ENCODE results near the gene PTPRN2.
A peak's percentile ranks its signal among the peaks of the same experiment; 100 is the strongest.
"Not testable (repeated sequence)": the region's sequence is repeated elsewhere in the genome, so short reads cannot be mapped to it uniquely, and the experiment has no call there.

PTPRN2 gene

GRCh38 chr7:157674715-157675426, 912.8 kb downstream of the PTPRN2 start:
- H3K4me1 Mint-ChIP-seq = peaks cover 4% of the 10 kb centered on the region
- no peak overlapping the region for H3K27ac Mint-ChIP-seq
- CTCF ChIA-PET = no interaction called here
- no peaks in the 10 kb centered on the region for H3K9me3 Mint-ChIP-seq
- no peaks in the 10 kb centered on the region for H3K36me3 Mint-ChIP-seq
- no peak for DNase-seq
- no peak overlapping the region for H3K4me3 Mint-ChIP-seq
- peaks cover 95% of the 10 kb centered on the region for H3K27me3 Mint-ChIP-seq

GRCh38 chr7:157674027-157674714, 913.5 kb downstream of the PTPRN2 start:
- Mint-ChIP-seq H3K4me1 (peaks cover 4% of the 10 kb centered on the region), H3K27ac (no peak overlapping the region), H3K4me3 (no peak overlapping the region), H3K27me3 (peaks cover 95% of the 10 kb centered on the region), H3K36me3 (no peaks in the 10 kb centered on the region), H3K9me3 (no peaks in the 10 kb centered on the region)
- CTCF ChIA-PET = no interaction called here
- peak; percentile 11 for DNase-seq

GRCh38 chr7:157673573-157673972, 914.0 kb downstream of the PTPRN2 start:
- Mint-ChIP-seq H3K4me3 (no peak overlapping the region), H3K4me1 (peaks cover 8% of the 10 kb centered on the region), H3K27ac (no peak overlapping the region), H3K9me3 (no peaks in the 10 kb centered on the region), H3K27me3 (peaks cover 95% of the 10 kb centered on the region), H3K36me3 (no peaks in the 10 kb centered on the region)
- DNase-seq = peak; percentile 13
- CTCF ChIA-PET = no interaction called here

GRCh38 chr7:157671358-157672255, 916.0 kb downstream of the PTPRN2 start:
- H3K27me3 Mint-ChIP-seq = peaks cover 88% of the 10 kb centered on the region
- H3K9me3 Mint-ChIP-seq = no peaks in the 10 kb centered on the region

GRCh38 chr7:157670490-157671357, 916.9 kb downstream of the PTPRN2 start:
- Mint-ChIP-seq H3K9me3 (no peaks in the 10 kb centered on the region), H3K36me3 (no peaks in the 10 kb centered on the region), H3K27me3 (peaks cover 83% of the 10 kb centered on the region), H3K4me1 (peaks cover 13% of the 10 kb centered on the region), H3K4me3 (no peak overlapping the region), H3K27ac (no peak overlapping the region)
- DNase-seq = no peak
- CTCF ChIA-PET = no interaction called here

More at GRCh38 chr7:157671358-157672255, 916.0 kb downstream of the PTPRN2 start:
- Mint-ChIP-seq H3K4me3 (no peak overlapping the region), H3K36me3 (no peaks in the 10 kb centered on the region), H3K4me1 (peaks cover 13% of the 10 kb centered on the region), H3K27ac (no peak overlapping the region)
- CTCF ChIA-PET = no interaction called here
- DNase-seq = no peak

GRCh38 chr7:157669768-157670351, 917.8 kb downstream of the PTPRN2 start:
- CTCF ChIA-PET = no interaction called here
- Mint-ChIP-seq H3K4me3 (no peak overlapping the region), H3K27me3 (peaks cover 77% of the 10 kb centered on the region), H3K36me3 (no peaks in the 10 kb centered on the region), H3K4me1 (peaks cover 13% of the 10 kb centered on the region), H3K27ac (no peak overlapping the region), H3K9me3 (no peaks in the 10 kb centered on the region)
- DNase-seq = no peak

- no peaks in the 10 kb centered on the region for H3K36me3 Mint-ChIP-seq
These were observed 918.5 kb downstream of the PTPRN2 start for GRCh38 chr7:157668884-157669767.

GRCh38 chr7:157668221-157668883, 919.3 kb downstream of the PTPRN2 start:
- Mint-ChIP-seq H3K9me3 (no peaks in the 10 kb centered on the region), H3K27me3 (peaks cover 65% of the 10 kb centered on the region), H3K36me3 (no peaks in the 10 kb centered on the region), H3K4me1 (peaks cover 13% of the 10 kb centered on the region), H3K27ac (no peak overlapping the region), H3K4me3 (no peak overlapping the region)
- CTCF ChIA-PET = no interaction called here
- DNase-seq = no peak

More at GRCh38 chr7:157668884-157669767, 918.5 kb downstream of the PTPRN2 start:
- H3K27me3 Mint-ChIP-seq = peaks cover 73% of the 10 kb centered on the region
- peaks cover 13% of the 10 kb centered on the region for H3K4me1 Mint-ChIP-seq
- H3K9me3 Mint-ChIP-seq = no peaks in the 10 kb centered on the region
- H3K4me3 Mint-ChIP-seq = no peak overlapping the region
- DNase-seq = no peak
- CTCF ChIA-PET = no interaction called here
- H3K27ac Mint-ChIP-seq = no peak overlapping the region

- H3K27me3 Mint-ChIP-seq = peaks cover 60% of the 10 kb centered on the region
- no peak overlapping the region for H3K4me3 Mint-ChIP-seq
- peaks cover 13% of the 10 kb centered on the region for H3K4me1 Mint-ChIP-seq
- H3K9me3 Mint-ChIP-seq = no peaks in the 10 kb centered on the region
- CTCF ChIA-PET = no interaction called here
- no peak for DNase-seq
- no peak overlapping the region for H3K27ac Mint-ChIP-seq
- H3K36me3 Mint-ChIP-seq = no peaks in the 10 kb centered on the region
These were observed 919.9 kb downstream of the PTPRN2 start for GRCh38 chr7:157667731-157668130.

GRCh38 chr7:157667261-157667660, 920.4 kb downstream of the PTPRN2 start:
- H3K36me3 Mint-ChIP-seq = no peaks in the 10 kb centered on the region
- H3K4me1 Mint-ChIP-seq = peaks cover 13% of the 10 kb centered on the region
- CTCF ChIA-PET = no interaction called here
- no peaks in the 10 kb centered on the region for H3K9me3 Mint-ChIP-seq
- H3K27me3 Mint-ChIP-seq = peaks cover 60% of the 10 kb centered on the region
- no peak overlapping the region for H3K27ac Mint-ChIP-seq
- H3K4me3 Mint-ChIP-seq = no peak overlapping the region
- no peak for DNase-seq

GRCh38 chr7:157666530-157667040, 921.0 kb downstream of the PTPRN2 start:
- DNase-seq = no peak
- no peak overlapping the region for H3K27ac Mint-ChIP-seq
- no peaks in the 10 kb centered on the region for H3K9me3 Mint-ChIP-seq
- H3K36me3 Mint-ChIP-seq = no peaks in the 10 kb centered on the region
- H3K27me3 Mint-ChIP-seq = peaks cover 53% of the 10 kb centered on the region
- H3K4me1 Mint-ChIP-seq = peaks cover 13% of the 10 kb centered on the region
- H3K4me3 Mint-ChIP-seq = no peak overlapping the region
- CTCF ChIA-PET = no interaction called here

- peaks cover 13% of the 10 kb centered on the region for H3K4me1 Mint-ChIP-seq
- H3K9me3 Mint-ChIP-seq, H3K4me3 Mint-ChIP-seq, CTCF ChIA-PET, H3K36me3 Mint-ChIP-seq, DNase-seq, H3K27ac Mint-ChIP-seq: not testable (repeated sequence)
- H3K27me3 Mint-ChIP-seq = peaks cover 43% of the 10 kb centered on the region
These were observed 922.0 kb downstream of the PTPRN2 start for GRCh38 chr7:157665634-157665988.

Data from activated naive CD4-positive, alpha-beta T cell treated with anti-CD3 and anti-CD28 coated beads, Interleukin-2, amount 10 ng/mL, durations not matched to agents 7 days and 5 days (primary cell).